ENCODE data around the gene RNF123.

RNF123 gene

GRCh38 chr3:49663831-49664230 is 25.5 kb upstream of the RNF123 start:
- Histone ChIP-seq H3K4me1 (ENCODE audit: low read depth, poor library complexity, severe bottlenecking) (no peaks in the 10 kb centered on the region), H3K27ac (no peak overlapping the region), H4K20me1 (ENCODE audit: insufficient read depth) (no peaks in the 10 kb centered on the region), H3K4me2 (no peak overlapping the region), H3K36me3 (ENCODE audit: insufficient read depth) (no peaks in the 10 kb centered on the region), H3K9ac (no peak overlapping the region), H2AFZ (ENCODE audit: low read depth) (no peak overlapping the region), H3K79me2 (ENCODE audit: insufficient read depth, low read depth) (no peaks in the 10 kb centered on the region), H3K27me3 (ENCODE audit: insufficient read depth, low read depth) (no peaks in the 10 kb centered on the region), H3K4me3 (IDR thresholded peaks at IDR 0.05; ENCODE audit: insufficient read depth, low read depth, low read length) (no peak overlapping the region)
- no peak for TF ChIP-seq CTCF (conservative IDR thresholded peaks at IDR 0.05; ENCODE audit: low read depth, low read length)

- no peak overlapping the region for H3K9ac ChIP-seq
- H4K20me1 ChIP-seq (ENCODE audit: insufficient read depth), result no peaks in the 10 kb centered on the region
Measured at GRCh38 chr3:49664300-49664699, 25.1 kb upstream of the RNF123 start.

GRCh38 chr3:49665822-49666519 is 23.4 kb upstream of the RNF123 start:
- Histone ChIP-seq H3K79me2 (ENCODE audit: insufficient read depth, low read depth) (no peaks in the 10 kb centered on the region), H2AFZ (ENCODE audit: low read depth) (no peak overlapping the region), H3K4me3 (IDR thresholded peaks at IDR 0.05; ENCODE audit: insufficient read depth, low read depth, low read length) (no peak overlapping the region), H3K27me3 (ENCODE audit: insufficient read depth, low read depth) (no peaks in the 10 kb centered on the region), H3K9ac (no peak overlapping the region), H3K27ac (no peak overlapping the region), H4K20me1 (ENCODE audit: insufficient read depth) (no peaks in the 10 kb centered on the region), H3K4me1 (ENCODE audit: low read depth, poor library complexity, severe bottlenecking) (no peaks in the 10 kb centered on the region), H3K4me2 (no peak overlapping the region), H3K36me3 (ENCODE audit: insufficient read depth) (no peaks in the 10 kb centered on the region)
- no peak for TF ChIP-seq CTCF (conservative IDR thresholded peaks at IDR 0.05; ENCODE audit: low read depth, low read length)

More at GRCh38 chr3:49664300-49664699, 25.1 kb upstream of the RNF123 start:
- Histone ChIP-seq H3K4me2 (no peak overlapping the region), H3K4me3 (IDR thresholded peaks at IDR 0.05; ENCODE audit: insufficient read depth, low read depth, low read length) (no peak overlapping the region), H3K4me1 (ENCODE audit: low read depth, poor library complexity, severe bottlenecking) (no peaks in the 10 kb centered on the region), H3K36me3 (ENCODE audit: insufficient read depth) (no peaks in the 10 kb centered on the region), H2AFZ (ENCODE audit: low read depth) (no peak overlapping the region), H3K27me3 (ENCODE audit: insufficient read depth, low read depth) (no peaks in the 10 kb centered on the region), H3K79me2 (ENCODE audit: insufficient read depth, low read depth) (no peaks in the 10 kb centered on the region), H3K27ac (no peak overlapping the region)
- no peak for TF ChIP-seq CTCF (conservative IDR thresholded peaks at IDR 0.05; ENCODE audit: low read depth, low read length)

- H3K9ac ChIP-seq, result no peak overlapping the region
- H3K79me2 ChIP-seq (ENCODE audit: insufficient read depth, low read depth), result no peaks in the 10 kb centered on the region
- no peaks in the 10 kb centered on the region for H3K27me3 ChIP-seq (ENCODE audit: insufficient read depth, low read depth)
- no peaks in the 10 kb centered on the region for H3K36me3 ChIP-seq (ENCODE audit: insufficient read depth)
- TF ChIP-seq CTCF (conservative IDR thresholded peaks at IDR 0.05; ENCODE audit: low read depth, low read length), result no peak
- H3K27ac ChIP-seq, result no peak overlapping the region
- no peaks in the 10 kb centered on the region for H3K4me1 ChIP-seq (ENCODE audit: low read depth, poor library complexity, severe bottlenecking)
- no peak overlapping the region for H3K4me2 ChIP-seq
- H4K20me1 ChIP-seq (ENCODE audit: insufficient read depth), result no peaks in the 10 kb centered on the region
- H3K4me3 ChIP-seq (IDR thresholded peaks at IDR 0.05; ENCODE audit: insufficient read depth, low read depth, low read length), result no peak overlapping the region
- H2AFZ ChIP-seq (ENCODE audit: low read depth), result no peak overlapping the region
Measured at GRCh38 chr3:49666592-49666991, 22.8 kb upstream of the RNF123 start.

Measured in KMS-11 (cell line).